ENCODE data around the gene MYOZ3.

- TF ChIP-seq, protein P1, sequence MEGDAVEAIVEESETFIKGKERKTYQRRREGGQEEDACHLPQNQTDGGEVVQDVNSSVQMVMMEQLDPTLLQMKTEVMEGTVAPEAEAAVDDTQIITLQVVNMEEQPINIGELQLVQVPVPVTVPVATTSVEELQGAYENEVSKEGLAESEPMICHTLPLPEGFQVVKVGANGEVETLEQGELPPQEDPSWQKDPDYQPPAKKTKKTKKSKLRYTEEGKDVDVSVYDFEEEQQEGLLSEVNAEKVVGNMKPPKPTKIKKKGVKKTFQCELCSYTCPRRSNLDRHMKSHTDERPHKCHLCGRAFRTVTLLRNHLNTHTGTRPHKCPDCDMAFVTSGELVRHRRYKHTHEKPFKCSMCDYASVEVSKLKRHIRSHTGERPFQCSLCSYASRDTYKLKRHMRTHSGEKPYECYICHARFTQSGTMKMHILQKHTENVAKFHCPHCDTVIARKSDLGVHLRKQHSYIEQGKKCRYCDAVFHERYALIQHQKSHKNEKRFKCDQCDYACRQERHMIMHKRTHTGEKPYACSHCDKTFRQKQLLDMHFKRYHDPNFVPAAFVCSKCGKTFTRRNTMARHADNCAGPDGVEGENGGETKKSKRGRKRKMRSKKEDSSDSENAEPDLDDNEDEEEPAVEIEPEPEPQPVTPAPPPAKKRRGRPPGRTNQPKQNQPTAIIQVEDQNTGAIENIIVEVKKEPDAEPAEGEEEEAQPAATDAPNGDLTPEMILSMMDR (IDR thresholded peaks at IDR 0.05) = no peak
- TF ChIP-seq POLR2A (IDR thresholded peaks at IDR 0.05) = no peak
Observed at GRCh38 chr5:150645070-150645700, 15.9 kb upstream of the MYOZ3 start.
